ENCODE data around the gene SLC5A10.
"Not testable (repeated sequence)": the region's sequence is repeated elsewhere in the genome, so short reads cannot be mapped to it uniquely, and the experiment has no call there.

The SLC5A10 gene

DNA sequence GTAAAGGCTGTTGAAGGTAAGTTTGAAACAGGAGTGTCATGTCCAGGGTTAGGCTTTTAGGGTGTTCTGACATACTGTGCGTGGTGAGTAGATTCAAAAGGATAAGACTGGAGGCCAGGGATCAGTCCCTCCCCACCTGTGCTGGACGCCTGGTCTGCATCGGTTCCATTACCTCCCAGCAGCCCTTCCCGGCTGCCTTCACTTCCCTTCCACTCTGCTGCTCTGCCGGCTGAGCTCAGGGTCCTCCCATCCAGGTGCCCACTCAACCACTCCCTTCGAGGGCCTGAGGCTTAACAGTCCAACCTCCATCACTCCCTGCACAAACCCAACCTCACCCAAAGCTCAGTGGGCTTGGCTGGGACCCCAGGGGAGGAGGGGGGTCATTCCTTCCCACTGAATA, 4.1 kb upstream of the SLC5A10 start:
- peak; percentile 7 for DNase-seq (ENCODE audit: low spot score)

DNA sequence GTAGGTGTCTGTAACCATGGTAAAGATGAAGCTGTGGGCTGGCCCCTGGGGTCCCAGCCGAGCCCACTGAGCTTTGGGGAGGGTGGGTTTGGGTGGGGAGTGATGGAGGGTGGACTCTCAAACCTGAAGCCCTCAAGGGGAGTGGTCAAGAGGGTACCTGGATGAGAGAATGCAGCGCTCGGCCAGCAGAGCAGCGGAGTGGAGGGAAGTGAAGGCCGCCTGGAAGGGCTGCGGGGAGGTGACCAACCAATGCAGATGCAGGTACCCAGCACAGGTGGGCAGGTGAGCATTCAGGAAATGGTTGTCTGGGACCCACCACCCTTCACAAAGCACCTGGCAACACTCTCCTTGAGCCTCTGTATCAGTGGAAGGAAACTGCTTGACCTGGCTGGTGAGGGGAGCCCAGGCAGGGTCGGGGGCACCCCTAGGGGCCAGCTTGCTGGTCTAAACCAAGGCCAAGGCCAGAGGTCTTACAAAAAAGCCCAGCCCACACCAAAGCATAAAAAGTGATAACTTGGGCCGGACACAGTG, 3.4 kb upstream of the SLC5A10 start:
- DNase-seq (ENCODE audit: low spot score), result no peak

DNA sequence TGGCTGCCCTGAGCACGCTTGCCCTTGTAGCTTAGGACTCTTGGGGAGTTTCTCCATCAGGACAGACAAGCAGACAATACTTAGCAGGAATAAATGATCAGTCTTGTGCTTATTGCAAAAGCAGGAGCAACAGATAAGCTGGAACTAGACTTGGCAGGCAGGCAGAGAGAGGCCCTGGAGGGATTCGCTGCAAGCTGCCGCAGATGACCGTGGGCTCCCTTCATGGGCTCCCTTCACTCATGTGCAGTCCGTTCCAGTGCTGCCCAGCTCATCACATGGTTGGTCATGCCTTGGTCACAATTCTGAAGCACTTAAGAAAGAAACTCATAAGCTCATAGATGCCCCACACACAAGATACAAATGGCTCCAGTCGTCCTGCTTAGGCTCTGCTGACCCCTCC, 2.4 kb upstream of the SLC5A10 start:
- peak; percentile 3 for DNase-seq (ENCODE audit: low spot score)

DNA sequence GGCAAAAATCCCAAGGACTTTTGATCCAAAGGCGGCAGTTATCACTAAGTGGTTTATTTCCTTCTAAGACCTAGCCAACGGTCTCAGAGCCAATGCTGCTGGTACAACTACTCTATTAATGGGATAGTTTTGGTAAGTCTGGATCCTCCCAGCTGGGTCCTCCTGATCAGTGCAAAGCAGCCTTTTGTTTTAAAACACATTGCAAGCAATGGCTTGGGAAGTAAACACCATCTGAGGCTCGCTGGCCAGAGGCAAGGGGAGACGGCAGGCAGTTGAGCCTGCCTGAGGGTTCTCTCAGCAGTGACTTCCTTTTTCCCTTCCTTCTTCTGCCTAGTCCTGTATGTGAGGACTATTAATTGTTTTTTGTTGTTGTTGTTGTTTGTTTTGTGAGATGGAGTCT, 1.6 kb upstream of the SLC5A10 start:
- peak; percentile 3 for DNase-seq (ENCODE audit: low spot score)

DNA sequence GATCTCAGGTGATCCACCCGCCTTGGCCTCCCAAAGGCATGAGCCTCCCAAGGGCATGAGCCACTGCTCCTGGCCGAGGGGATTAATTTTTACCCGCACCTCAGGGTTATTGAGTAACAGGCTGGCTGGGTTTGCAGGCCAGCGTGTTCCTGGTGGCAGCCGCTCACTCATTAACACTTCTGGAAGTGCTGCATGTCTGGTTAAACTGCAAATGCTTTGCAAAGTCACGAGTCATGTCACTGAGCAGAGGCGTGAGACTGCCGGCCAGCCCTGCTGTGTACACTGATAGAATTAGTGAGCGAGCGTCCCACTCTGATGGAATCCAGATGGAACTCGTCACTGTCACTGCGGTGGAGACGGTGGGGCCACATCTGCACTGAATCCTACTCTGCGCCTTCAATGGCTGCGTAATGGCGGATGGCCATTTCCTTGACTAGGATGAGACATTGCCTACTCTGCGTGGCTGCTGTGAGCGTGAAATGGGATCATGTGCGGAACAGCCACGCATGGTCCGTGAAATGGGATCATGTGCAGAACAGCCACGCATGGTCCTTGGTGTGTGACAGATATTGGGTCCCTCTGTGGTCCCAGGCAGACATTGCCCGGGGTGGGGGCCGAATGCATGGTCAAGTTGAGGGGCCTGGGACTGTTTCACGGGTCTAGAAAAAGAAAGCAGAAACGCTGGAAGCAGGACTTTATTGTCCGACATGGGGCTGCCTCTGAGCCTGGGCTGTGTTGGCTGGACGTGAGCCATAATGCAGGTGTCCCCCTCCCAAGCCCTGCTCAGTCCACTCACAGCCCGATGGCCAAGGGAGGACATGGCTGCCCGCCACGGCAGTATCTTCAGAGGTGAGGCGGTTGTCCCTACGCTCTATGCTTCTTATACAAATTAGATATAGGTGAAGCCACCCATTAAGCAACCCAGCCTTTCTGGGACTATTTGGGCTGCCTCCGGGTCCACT, 740 bp upstream of the SLC5A10 start:
- peak; percentile 52 for DNase-seq (ENCODE audit: low spot score)

DNA sequence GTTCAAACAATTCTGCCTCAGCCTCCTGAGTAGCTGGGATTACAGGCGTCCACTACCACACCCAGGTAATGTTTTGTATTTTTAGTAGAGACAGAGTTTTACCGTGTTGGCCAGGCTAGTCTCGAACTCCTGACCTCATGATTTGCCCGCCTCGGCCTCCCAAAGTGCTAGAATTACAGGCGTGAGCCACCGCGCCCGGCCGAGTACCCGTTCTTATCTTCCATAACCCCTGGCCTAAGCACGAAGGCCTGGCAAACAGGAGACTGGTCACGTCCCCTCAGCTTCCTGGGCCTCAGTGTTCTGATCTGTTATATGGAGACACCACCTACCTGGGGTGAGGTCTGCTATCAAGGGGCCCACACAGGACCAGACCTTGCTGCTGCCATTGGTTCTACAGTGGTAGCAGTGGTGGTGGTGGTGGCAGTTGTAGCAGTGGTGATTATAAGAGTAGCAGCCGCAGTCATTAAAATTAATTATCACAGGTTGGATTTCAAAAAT, 1.3 kb downstream of the SLC5A10 start:
- no peak for DNase-seq (ENCODE audit: low spot score)

DNA sequence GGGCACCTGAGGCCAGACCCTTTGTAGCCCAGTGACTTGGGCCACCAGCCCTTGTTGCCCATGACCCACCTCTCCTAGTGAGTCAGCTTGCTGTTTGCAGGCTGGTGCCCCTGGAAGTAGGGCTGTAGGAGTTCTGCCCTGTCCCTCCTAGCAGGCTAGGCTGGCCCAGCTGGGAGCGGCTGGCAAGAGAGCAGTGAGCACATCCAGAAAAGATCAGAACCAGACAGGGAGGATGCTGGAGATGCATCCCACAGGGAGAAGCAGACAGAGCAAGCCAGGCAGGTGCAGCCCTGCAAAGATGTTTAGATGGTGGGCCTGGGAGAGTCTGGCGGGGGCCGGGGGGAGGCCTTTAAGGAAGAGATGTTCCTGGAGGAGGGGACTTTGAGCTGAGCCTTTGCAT, 2.4 kb downstream of the SLC5A10 start:
- DNase-seq (ENCODE audit: low spot score), result no peak

DNA sequence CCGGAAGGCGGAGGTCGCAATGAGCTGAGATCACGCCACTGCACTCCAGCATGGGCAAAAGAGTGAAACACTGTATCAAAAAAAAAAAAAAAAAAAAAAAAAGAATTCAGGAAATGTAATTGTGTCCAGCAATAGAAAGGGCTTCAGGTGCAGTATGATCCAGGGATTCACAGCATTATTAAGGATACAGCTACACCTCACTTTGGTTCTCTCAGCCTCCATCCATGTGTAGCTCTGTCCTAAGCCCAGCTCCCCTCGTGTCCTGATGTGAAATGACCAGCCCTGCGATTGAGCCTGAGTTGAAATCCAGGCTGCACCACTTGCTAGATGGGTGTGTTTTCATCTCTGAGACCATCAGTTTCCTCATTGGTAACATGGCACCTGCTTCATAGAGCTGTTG, 3.0 kb downstream of the SLC5A10 start:
- DNase-seq (ENCODE audit: low spot score), result no peak

DNA sequence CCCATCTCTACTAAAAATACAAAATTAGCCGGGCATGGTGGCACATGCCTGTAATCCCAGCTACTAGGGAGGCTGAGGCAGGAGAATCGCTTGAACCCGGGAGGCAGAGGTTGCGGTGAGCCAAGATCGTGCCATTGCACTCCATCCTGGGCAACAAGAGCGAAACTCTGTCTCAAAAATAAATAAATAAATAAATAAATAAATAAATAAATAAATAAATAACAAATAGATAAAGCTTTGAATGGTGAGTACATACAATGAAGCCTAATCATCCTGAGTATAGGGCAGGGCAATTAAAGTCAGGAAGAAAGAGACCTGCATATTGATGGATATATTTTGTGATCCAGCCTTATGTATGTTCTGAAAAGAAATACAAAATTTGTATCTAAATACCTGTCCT, 4.1 kb downstream of the SLC5A10 start:
- not testable (repeated sequence) for DNase-seq (ENCODE audit: low spot score)

DNA sequence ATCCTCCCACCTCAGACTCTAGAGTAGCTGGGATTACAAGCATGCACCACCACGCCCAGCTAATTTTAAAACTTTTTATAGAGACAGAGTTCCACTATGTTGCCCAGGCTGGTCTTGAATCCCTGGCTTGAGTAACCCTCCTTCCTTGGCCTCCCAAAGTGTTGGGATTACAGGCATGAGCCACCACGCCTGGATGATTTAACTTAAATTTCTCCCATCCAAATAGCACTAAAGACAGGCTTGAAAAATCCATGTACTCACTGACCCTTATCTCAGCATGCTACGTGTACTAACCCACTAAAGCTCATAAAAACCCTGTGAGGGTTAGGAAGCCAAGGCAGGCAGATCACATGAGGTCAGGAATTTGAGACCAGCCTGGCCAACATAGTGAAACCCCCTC, 4.6 kb downstream of the SLC5A10 start:
- DNase-seq (ENCODE audit: low spot score), result no peak

DNA sequence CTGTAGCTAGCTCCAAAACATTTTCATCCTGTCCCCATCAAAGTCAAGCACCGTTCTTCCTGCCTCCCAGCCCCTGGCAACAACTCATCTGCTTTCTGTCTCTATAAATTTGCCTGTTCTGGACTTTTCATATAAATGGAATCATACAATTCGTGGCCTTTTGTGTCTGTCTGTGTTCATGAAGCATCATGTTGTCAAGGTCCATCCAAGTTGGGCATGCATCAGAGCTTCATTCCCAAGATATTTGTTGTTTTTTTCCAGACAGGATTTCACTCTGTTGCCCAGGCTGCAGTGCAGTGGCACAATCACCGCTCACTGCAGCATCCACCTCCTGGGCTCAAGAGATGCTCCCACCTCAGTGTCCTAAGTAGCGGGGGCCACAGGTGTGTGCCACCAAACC, 5.9 kb downstream of the SLC5A10 start:
- no peak for DNase-seq (ENCODE audit: low spot score)

DNA sequence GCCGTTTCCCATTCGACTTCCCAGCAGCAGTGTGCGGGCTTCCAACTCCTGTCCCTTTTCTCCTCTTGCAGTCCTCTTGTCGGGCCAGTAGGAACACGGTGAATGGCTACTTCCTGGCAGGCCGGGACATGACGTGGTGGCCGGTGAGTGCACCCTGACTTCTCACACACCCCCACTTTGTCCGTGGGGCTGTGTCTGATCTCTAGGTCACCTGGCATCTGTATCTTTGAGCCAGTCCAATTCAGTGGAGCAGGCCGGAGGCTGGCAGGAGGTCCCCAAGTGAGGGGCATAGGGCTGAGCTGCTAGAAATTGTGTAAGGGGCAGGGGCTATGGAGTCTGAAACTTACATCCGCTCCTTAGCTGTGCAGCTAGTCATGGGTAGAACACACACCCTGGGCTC, 6.6 kb downstream of the SLC5A10 start:
- no peak for DNase-seq (ENCODE audit: low spot score)

DNA sequence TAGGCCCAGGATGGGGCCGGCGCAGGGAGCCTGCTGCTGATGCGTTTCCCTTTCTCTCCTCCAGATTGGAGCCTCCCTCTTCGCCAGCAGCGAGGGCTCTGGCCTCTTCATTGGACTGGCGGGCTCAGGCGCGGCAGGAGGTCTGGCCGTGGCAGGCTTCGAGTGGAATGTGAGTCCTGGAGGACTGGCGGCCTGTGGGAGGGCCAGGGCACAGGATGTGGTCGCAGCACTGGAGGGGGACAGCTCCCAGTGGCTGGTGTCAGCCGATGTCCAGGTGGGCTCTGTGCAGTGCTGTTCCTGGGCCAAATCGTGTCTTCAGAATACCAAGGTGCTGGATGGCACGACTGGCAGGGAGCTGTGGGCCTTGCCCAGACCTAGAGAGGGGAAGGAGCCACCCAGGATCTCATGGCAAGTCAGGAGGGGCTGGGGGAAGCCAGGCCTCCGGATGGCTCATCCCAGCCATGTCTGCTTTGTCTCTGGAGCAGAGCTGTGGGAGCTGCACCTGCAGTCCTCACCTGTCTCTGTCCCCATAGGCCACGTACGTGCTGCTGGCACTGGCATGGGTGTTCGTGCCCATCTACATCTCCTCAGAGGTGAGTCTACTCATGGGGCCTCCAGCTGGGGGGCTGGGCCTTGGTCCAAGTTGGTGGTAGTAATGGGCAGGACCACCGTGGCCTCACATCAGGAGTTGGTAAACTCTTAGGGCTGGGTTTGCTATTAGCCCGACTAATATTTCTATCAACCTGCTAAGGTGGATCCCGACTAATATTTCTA, 7.3 kb downstream of the SLC5A10 start:
- no peak for DNase-seq (ENCODE audit: low spot score)

DNA sequence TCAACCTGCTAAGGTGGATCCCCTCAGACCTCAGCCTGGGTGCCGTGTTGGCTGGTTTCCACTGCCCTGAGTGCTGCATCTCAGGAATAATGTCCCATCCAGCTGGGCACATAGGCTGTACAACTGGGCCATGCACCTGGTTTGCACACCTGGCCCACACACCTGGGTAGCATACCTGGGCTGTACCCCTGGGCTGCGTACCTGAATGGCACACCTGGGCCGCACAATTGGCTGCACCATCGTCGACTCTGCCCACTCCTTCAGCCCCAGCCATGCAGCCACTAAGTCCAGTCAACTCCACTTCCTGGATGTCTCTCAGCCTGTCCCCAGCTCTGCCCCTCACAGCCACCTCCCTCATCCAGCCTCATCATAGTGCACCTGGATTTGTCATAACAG, 7.9 kb downstream of the SLC5A10 start:
- DNase-seq (ENCODE audit: low spot score), result no peak

DNA sequence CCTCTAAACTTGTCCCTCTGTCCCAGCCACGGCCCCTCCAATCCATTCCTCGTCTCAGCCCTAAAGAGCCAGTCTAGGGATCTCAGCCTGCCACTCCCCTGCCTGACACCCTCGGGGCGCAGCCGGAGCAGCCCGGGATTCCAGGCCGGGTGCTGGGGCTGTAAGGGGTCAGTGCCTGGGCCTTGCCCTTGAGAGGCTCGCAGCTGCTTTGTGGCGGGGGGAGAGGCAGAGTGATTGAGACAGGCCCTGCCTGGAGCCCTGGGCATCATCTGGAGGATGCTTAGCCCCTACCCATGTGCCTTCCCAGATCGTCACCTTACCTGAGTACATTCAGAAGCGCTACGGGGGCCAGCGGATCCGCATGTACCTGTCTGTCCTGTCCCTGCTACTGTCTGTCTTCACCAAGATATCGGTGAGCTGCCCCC, 8.3 kb downstream of the SLC5A10 start:
- no peak for DNase-seq (ENCODE audit: low spot score)

DNA sequence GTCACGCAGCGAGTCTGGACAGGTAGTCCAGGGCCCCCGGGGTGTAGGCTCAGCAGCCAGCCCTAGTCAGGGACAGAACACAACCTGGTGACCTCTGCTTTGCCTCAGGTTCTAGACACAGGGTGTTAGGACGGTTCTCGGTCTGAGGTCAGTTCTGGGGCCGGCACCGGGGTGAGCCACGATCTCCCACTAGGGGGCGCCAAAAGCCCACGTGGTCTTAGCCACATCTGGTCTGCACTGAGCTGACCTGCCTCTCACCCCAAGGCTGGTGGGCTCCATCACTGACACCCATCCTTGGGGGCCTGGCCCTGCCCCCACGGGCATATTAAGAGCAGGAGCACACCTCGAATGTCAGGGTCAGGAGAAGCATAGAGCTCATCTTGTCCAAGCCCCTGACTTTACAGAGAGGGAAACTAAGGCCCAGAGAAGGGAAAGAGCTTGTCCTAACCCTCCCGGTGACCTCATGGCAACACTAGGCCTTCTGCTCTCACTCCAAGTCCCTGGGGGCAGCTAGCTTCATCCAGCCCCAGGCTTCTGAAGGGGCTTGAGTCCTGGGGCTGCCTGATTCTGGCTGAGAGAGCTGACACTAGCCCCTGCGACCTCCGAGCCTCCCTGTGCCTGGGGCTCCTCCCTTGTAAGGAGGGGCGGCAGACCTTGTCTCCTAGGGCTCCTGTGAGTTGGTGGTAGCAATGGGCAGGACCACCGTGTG, 9.0 kb downstream of the SLC5A10 start:
- peak; percentile 92 for DNase-seq (ENCODE audit: low spot score)

DNA sequence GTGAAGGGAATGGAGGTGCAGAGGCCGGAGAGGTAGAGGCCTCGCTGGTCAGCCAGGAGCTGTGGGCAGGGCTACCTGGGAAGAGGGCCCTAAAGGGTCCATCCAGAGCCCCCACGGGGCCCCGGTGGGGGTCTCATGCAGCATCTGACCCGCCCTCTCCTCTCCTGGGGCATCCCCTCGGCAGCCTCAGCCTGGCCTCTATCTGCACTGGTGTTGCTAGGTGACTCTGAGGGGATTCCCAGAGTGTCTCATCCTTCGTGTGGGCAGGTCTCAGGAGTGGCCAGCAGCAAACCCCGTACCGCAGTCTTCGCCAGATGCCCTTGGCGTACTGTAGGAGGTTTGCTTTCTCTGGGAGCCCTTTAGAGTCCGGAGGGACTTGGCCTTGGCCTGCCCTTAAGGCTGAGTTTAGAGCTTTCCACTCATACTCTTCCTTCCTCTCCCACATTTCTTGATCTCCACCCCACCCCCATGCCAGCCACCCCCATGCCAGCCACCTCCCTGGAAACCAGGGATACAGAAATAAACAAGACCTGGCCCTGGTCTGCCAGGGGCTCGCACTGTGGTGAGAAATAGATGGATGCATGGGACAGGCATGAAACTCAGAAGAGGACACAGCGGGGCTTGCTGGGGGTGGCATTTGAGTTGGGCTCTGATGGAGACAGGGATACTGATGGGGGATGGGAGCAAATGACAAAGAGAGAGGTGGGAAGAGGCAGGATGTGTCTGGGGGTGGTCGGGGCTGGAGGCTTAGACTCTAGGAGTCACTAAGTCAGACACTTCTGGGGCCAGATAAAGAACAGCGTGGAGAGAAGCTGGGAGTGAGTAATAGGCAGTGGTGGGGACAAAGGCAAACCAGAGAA, 9.9 kb downstream of the SLC5A10 start:
- peak; percentile 48 for DNase-seq (ENCODE audit: low spot score)

DNA sequence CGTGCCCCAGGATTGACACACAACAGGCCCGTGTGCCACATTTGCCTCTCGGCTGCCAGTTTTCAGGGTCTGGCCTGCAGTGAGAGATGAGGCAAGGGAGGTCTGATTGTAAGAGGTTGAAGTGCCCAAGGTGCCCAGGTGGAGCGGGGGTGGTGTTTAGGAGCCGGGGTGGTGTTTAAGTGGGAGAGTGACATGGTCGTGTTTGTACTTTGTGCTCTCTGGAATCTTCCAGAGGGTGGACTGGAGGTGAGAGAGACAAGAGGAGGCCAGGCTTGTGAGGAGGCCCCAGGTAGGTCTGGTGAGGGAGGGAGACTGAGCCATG, 10.5 kb downstream of the SLC5A10 start:
- no peak for DNase-seq (ENCODE audit: low spot score)

DNA sequence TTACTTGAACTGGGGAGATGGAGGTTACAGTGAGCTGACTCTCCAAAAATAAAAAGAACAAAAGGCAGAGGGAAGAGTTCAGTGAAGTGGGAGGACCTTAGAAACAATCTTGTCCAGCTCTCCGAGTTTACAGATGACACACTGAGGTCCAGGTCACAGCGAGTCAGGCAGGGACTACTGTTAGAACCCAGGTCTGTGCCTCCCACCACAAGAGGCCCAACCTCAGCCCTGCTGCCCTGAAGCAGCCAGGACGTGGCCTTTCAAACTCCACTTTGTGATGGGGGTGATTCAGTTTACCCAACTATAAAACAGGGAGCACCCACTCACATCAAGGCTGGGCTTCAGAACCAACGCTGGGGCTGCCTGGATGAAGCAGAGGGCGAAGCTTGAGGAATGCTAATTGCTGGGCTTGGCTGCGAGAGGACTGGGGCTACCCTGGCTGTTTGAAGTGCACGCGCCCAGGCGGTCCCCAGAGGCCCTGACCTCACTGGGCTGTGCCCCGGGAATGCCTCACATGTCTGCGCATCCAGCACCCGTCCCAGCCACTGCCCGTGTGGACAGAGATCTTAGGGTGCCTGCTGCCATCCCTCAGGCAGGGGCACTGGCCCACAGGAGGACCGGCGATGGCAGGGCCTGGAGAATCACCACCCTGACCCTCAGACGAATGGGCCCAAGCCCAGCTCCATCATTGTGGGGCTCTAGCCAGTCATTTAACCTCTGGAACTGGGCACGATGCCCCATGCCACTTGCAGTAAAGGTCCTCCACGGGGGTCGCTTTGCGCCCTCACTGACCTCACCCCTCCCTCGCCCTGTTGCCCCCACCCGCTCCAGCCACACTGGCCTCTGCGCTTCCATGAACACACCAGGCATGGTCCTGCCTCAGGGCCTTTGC, 11.4 kb downstream of the SLC5A10 start:
- DNase-seq (ENCODE audit: low spot score), result no peak

DNA sequence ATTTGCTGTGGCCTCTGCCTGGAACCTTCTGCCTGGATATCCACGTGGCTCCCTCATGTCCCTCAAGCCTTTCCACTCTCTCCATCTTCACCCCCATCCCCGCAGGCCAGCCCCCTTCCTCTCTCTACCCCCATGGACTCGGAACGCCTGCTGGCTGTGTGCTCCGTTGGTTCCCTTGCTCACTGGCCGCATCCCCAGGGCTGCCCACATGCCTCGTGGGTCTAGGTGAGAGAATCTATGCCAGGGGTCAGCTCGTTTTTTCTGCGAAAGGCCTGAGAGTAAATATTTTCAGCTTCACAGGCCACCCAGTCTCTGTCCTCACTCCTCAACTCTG, 12.0 kb downstream of the SLC5A10 start:
- no peak for DNase-seq (ENCODE audit: low spot score)
